ENCODE results near the gene G3BP2.

DNA sequence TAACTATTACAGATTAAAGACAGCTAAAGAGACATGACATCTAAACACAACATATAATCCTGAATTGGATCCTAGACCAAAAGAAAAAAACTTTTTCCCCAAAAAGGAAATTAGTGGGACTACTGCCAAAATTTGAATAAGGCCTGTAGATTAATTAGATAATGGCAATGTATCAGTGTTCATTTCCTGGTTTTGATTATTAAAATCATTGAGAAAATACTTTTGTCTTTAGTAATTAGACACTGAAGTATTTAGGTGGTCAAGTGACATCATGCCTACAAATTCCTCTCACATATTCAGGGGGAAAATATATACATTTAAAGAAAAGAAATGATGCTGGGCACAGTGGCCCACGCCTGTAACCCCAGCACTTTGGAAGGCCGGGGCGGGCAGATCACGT, 40.8 kb upstream of the G3BP2 start:
- TF ChIP-seq, protein P1, sequence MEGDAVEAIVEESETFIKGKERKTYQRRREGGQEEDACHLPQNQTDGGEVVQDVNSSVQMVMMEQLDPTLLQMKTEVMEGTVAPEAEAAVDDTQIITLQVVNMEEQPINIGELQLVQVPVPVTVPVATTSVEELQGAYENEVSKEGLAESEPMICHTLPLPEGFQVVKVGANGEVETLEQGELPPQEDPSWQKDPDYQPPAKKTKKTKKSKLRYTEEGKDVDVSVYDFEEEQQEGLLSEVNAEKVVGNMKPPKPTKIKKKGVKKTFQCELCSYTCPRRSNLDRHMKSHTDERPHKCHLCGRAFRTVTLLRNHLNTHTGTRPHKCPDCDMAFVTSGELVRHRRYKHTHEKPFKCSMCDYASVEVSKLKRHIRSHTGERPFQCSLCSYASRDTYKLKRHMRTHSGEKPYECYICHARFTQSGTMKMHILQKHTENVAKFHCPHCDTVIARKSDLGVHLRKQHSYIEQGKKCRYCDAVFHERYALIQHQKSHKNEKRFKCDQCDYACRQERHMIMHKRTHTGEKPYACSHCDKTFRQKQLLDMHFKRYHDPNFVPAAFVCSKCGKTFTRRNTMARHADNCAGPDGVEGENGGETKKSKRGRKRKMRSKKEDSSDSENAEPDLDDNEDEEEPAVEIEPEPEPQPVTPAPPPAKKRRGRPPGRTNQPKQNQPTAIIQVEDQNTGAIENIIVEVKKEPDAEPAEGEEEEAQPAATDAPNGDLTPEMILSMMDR (IDR thresholded peaks at IDR 0.05; ENCODE audit: low read depth, low read length) = no peak
- no peak for TF ChIP-seq EZH2phosphoT487 (IDR thresholded peaks at IDR 0.05; ENCODE audit: low read depth)
